ENCODE measurements around the gene FNDC3B. TPM values are rescaled to one million over a fixed set of nuclear protein-coding genes. Genes with fewer than 3 reads are reported as not detected.

Gene FNDC3B
- polyA plus RNA-seq, 2 of the 4 experiments (the other 2 are of a cell fraction), result 29.5 to 33.6 TPM

GRCh38 chr3:172113710-172114109 lies 74.3 kb downstream of the FNDC3B start:
- Histone ChIP-seq H3K4me1 (peaks cover 35% of the 10 kb centered on the region), H3K4me3 (no peak overlapping the region), H3K4me2 (no peak overlapping the region), H3K27ac (no peak overlapping the region; a peak in 1 of 6 replicates), H3K9me3 (no peaks in the 10 kb centered on the region)
- TF ChIP-seq MAX (IDR thresholded peaks at IDR 0.05), result no peak
- no peak for TF ChIP-seq MYC (IDR thresholded peaks at IDR 0.05; ENCODE audit: borderline replicate concordance, low read length)
- DNase-seq (ENCODE audit: low read depth in 1 of 2, low spot score in 1 of 2) (no peak), ATAC-seq (no peak), FAIRE-seq (no peak)
- CTCF ChIA-PET, result no interaction called here
- POLR2A ChIA-PET, result no interaction called here
- 91% methylated on average over 5 of the region's 5 CpGs for WGBS (ENCODE audit: missing lambda C conversion rate)

- FAIRE-seq (no peak), ATAC-seq (no peak), DNase-seq (ENCODE audit: low read depth in 1 of 2, low spot score in 1 of 2) (no peak)
- H3K4me3 ChIP-seq, result no peak overlapping the region
- no peaks in the 10 kb centered on the region for H3K9me3 ChIP-seq
- 88% methylated on average over 1 of the region's 1 CpG for WGBS (ENCODE audit: missing lambda C conversion rate)
- POLR2A ChIA-PET, result no interaction called here
- TF ChIP-seq E2F6 (IDR thresholded peaks at IDR 0.05; ENCODE audit: borderline replicate concordance, low read depth), result no peak
- TF ChIP-seq CHD4 (IDR thresholded peaks at IDR 0.05; ENCODE audit: borderline replicate concordance), result no peak
- no peak for TF ChIP-seq MAX (IDR thresholded peaks at IDR 0.05)
- TF ChIP-seq CBX2 (IDR thresholded peaks at IDR 0.05; ENCODE audit: borderline replicate concordance, low read depth), result no peak
- TF ChIP-seq EHF (CRISPR knock-in tag; IDR thresholded peaks at IDR 0.05), result no peak
- TF ChIP-seq RCOR1 (IDR thresholded peaks at IDR 0.05; ENCODE audit: low read depth, low read length), result no peak
- no peak for TF ChIP-seq HDAC2 (IDR thresholded peaks at IDR 0.05)
- TF ChIP-seq GATA3 (IDR thresholded peaks at IDR 0.05; ENCODE audit: borderline replicate concordance), result no peak
- TF ChIP-seq RFX5 (IDR thresholded peaks at IDR 0.05), result no peak
- no peak for TF ChIP-seq JUNB (IDR thresholded peaks at IDR 0.05)
- no peak for TF ChIP-seq TFCP2L1 (CRISPR knock-in tag; IDR thresholded peaks at IDR 0.05)
- TF ChIP-seq MYC (IDR thresholded peaks at IDR 0.05; ENCODE audit: borderline replicate concordance, low read length), result no peak
- no peak for TF ChIP-seq FOXS1 (CRISPR knock-in tag; IDR thresholded peaks at IDR 0.05)
- no peak for TF ChIP-seq KDM1A (IDR thresholded peaks at IDR 0.05; ENCODE audit: low read depth)
- no peak overlapping the region for H3K4me2 ChIP-seq
- H3K27ac ChIP-seq, result no peak overlapping the region
- CTCF ChIA-PET, result no interaction called here
- H3K4me1 ChIP-seq, result peaks cover 44% of the 10 kb centered on the region; the same call in 2 of the 3 replicates
These were observed 75.7 kb downstream of the FNDC3B start for GRCh38 chr3:172115059-172115458.

- FAIRE-seq, result no peak
- Histone ChIP-seq H3K4me1 (peaks cover 43% of the 10 kb centered on the region; the same call in 2 of the 3 replicates), H3K9me3 (no peaks in the 10 kb centered on the region), H3K4me2 (no peak overlapping the region), H3K27ac (no peak overlapping the region), H3K4me3 (no peak overlapping the region)
- ChIA-PET POLR2A (no interaction called here), CTCF (interaction anchor here (1.0 to 1.9 kb wide), 2 partner anchors 13 to 15 kb away, joined by 3 to 4 read pairs; no protein-coding TSS in a partner anchor)
- no peak for ATAC-seq
- DNase-seq (ENCODE audit: low read depth in 1 of 2, low spot score in 1 of 2), result no peak
- whole genome bisulfite sequencing (ENCODE audit: missing lambda C conversion rate), result 96% methylated on average over 4 of the region's 4 CpGs
- TF ChIP-seq NPAS2 (CRISPR knock-in tag; IDR thresholded peaks at IDR 0.05; ENCODE audit: borderline replicate concordance), result no peak
- TF ChIP-seq FOSL2 (IDR thresholded peaks at IDR 0.05), result no peak
- no peak for TF ChIP-seq FOSL2 (CRISPR knock-in tag; IDR thresholded peaks at IDR 0.05)
- TF ChIP-seq CBX8 (IDR thresholded peaks at IDR 0.05), result no peak
- no peak for TF ChIP-seq HEYL (CRISPR knock-in tag; IDR thresholded peaks at IDR 0.05)
- no peak for TF ChIP-seq CEBPB (IDR thresholded peaks at IDR 0.05)
These were observed 76.4 kb downstream of the FNDC3B start for GRCh38 chr3:172115787-172116186.

GRCh38 chr3:172118019-172118418 lies 78.6 kb downstream of the FNDC3B start:
- Histone ChIP-seq H3K4me3 (no peak overlapping the region), H3K4me2 (no peak overlapping the region), H3K4me1 (peaks cover 28% of the 10 kb centered on the region; the same call in 2 of the 3 replicates), H3K9me3 (no peaks in the 10 kb centered on the region), H3K27ac (no peak overlapping the region)
- FAIRE-seq (no peak), DNase-seq (ENCODE audit: low read depth in 1 of 2, low spot score in 1 of 2) (no peak), ATAC-seq (no peak)
- 94% methylated on average over 4 of the region's 4 CpGs for WGBS (ENCODE audit: missing lambda C conversion rate)
- CTCF ChIA-PET, result no interaction called here
- no peak for TF ChIP-seq USF2 (IDR thresholded peaks at IDR 0.05)
- no peak for TF ChIP-seq KDM1A (IDR thresholded peaks at IDR 0.05; ENCODE audit: low read depth)
- no peak for TF ChIP-seq HOXB5 (CRISPR knock-in tag; IDR thresholded peaks at IDR 0.05)
- no peak for TF ChIP-seq HOXB13 (CRISPR knock-in tag; IDR thresholded peaks at IDR 0.05; ENCODE audit: low read depth)
- no peak for TF ChIP-seq RAD21 (conservative IDR thresholded peaks at IDR 0.05 in 1 of 2, IDR thresholded peaks at IDR 0.05 in 1 of 2)
- no peak for TF ChIP-seq GATA3 (IDR thresholded peaks at IDR 0.05; ENCODE audit: borderline replicate concordance)
- no peak for TF ChIP-seq NFE2L2 (conservative IDR thresholded peaks at IDR 0.05; ENCODE audit: low read length)
- POLR2A ChIA-PET, result no interaction called here

Data from A549 (cell line).